ENCODE data around the gene IDUA. TPM values are rescaled to one million over a fixed set of nuclear protein-coding genes. Genes with fewer than 3 reads are reported as not detected.
"Not testable (repeated sequence)": the region's sequence is repeated elsewhere in the genome, so short reads cannot be mapped to it uniquely, and the experiment has no call there.

Gene IDUA
- 10 to 100 TPM; 11.0 to 33.1 (median 19.7) TPM for total RNA-seq

- peaks cover 24% of the 10 kb centered on the region for H3K36me3 ChIP-seq
- no peaks in the 10 kb centered on the region for H3K27me3 ChIP-seq
- no peaks in the 10 kb centered on the region for H3K9me3 ChIP-seq
- no CpG with 5 or more reads among the region's 69 CpGs for WGBS
- TF ChIP-seq CTCF (IDR thresholded peaks at IDR 0.05), result peak in 1 of 2 donors; percentile 38
- no peak for TF ChIP-seq POLR2A (IDR thresholded peaks at IDR 0.05)
- peaks cover 34% of the 10 kb centered on the region for H3K4me1 ChIP-seq
- no peak within 1 kb of the TSS for H3K27ac ChIP-seq
- H3K4me3 ChIP-seq, result peak within 1 kb of the TSS; percentile 73
- peak; percentile 90 to 92 for DNase-seq (ENCODE audit: low spot score in 2 of 2)
Observed at GRCh38 chr4:986879-987623, at the start of gene IDUA. TSS of gene IDUA (plus strand) at chr4:987044. CDS start at chr4:987085, 41 bp downstream.

- not testable (repeated sequence) for H3K4me1 ChIP-seq; H3K36me3 ChIP-seq; DNase-seq (ENCODE audit: low spot score in 2 of 2); H3K27me3 ChIP-seq; H3K27ac ChIP-seq; H3K9me3 ChIP-seq; H3K4me3 ChIP-seq
- WGBS, result 85% methylated on average over 4 of the region's 4 CpGs
Observed at GRCh38 chr4:939508-939907, 47.3 kb upstream of the IDUA start.

GRCh38 chr4:945274-946102, 41.4 kb upstream of the IDUA start:
- TF ChIP-seq POLR2AphosphoS5 (IDR thresholded peaks at IDR 0.05), result no peak
- no peak for TF ChIP-seq EP300 (IDR thresholded peaks at IDR 0.05)
- TF ChIP-seq POLR2A (IDR thresholded peaks at IDR 0.05), result no peak
- TF ChIP-seq CTCF (IDR thresholded peaks at IDR 0.05), result no peak
- Histone ChIP-seq H3K4me1 (no peaks in the 10 kb centered on the region), H3K27ac (no peak overlapping the region), H3K27me3 (no peaks in the 10 kb centered on the region), H3K36me3 (peaks cover 5% of the 10 kb centered on the region), H3K4me3 (no peak overlapping the region), H3K9me3 (no peaks in the 10 kb centered on the region)
- WGBS, result 78% methylated on average over 28 of the region's 28 CpGs
- peak in 1 of 2 donors; percentile 70 for DNase-seq (ENCODE audit: low spot score in 2 of 2)

GRCh38 chr4:946103-946450, 40.8 kb upstream of the IDUA start:
- H3K27ac ChIP-seq, result no peak overlapping the region
- H3K9me3 ChIP-seq, result no peaks in the 10 kb centered on the region
- no peak overlapping the region for H3K4me3 ChIP-seq
- no peaks in the 10 kb centered on the region for H3K4me1 ChIP-seq
- H3K36me3 ChIP-seq, result peaks cover 5% of the 10 kb centered on the region
- 71% methylated on average over 7 of the region's 9 CpGs for WGBS
- H3K27me3 ChIP-seq, result no peaks in the 10 kb centered on the region
- DNase-seq (ENCODE audit: low spot score in 2 of 2), result peak in 1 of 2 donors; percentile 21
- TF ChIP-seq POLR2AphosphoS5 (IDR thresholded peaks at IDR 0.05) (no peak), EP300 (IDR thresholded peaks at IDR 0.05) (no peak), CTCF (IDR thresholded peaks at IDR 0.05) (no peak), POLR2A (IDR thresholded peaks at IDR 0.05) (no peak)

- no peaks in the 10 kb centered on the region for H3K9me3 ChIP-seq
- TF ChIP-seq POLR2AphosphoS5 (IDR thresholded peaks at IDR 0.05) (no peak), CTCF (IDR thresholded peaks at IDR 0.05) (no peak), EP300 (IDR thresholded peaks at IDR 0.05) (no peak)
- WGBS, result 77% methylated on average over 43 of the region's 62 CpGs
- H3K4me3 ChIP-seq, result no peak overlapping the region
- no peaks in the 10 kb centered on the region for H3K27me3 ChIP-seq
- no peak overlapping the region for H3K27ac ChIP-seq
- H3K36me3 ChIP-seq, result peaks cover 12% of the 10 kb centered on the region
- DNase-seq (ENCODE audit: low spot score in 2 of 2), result peak in 1 of 2 donors; percentile 72
- H3K4me1 ChIP-seq, result no peaks in the 10 kb centered on the region
Observed at GRCh38 chr4:946517-947471, 40.0 kb upstream of the IDUA start.
